NCI-H460 (cell line): ENCODE measurements around the gene PTPDC1. TPM values are rescaled to one million over a fixed set of nuclear protein-coding genes. Genes with fewer than 3 reads are reported as not detected.
"Not testable (repeated sequence)": the region's sequence is repeated elsewhere in the genome, so short reads cannot be mapped to it uniquely, and the experiment has no call there.

Experiments used
- DNase-seq: peaks from one replicate; pipeline ENCODE4 v3.0.0-alpha.2; 2016; ENCODE audit warnings: low read depth; ENCODE audit errors: extremely low read depth
- total RNA-seq: library from RNA; depleted of rRNA; stranded (reverse); fragments of >200 nt; shearing (Covaris generic); gene quantifications from 2 replicates; pipeline ENCODE4 v1.2.3, GENCODE V29; 2014

Gene PTPDC1
- total RNA-seq, 1 experiment from 2014 or later: 36.0 TPM

GRCh38 chr9:94086486-94087345 lies 2.5 kb downstream of the PTPDC1 start:
- no peak for DNase-seq

GRCh38 chr9:94094219-94095145 lies 10.2 kb downstream of the PTPDC1 start:
- not testable (repeated sequence) for DNase-seq

GRCh38 chr9:94096819-94097577 lies 12.7 kb downstream of the PTPDC1 start:
- no peak for DNase-seq

GRCh38 chr9:94097788-94098414 lies 13.6 kb downstream of the PTPDC1 start:
- no peak for DNase-seq

- no peak for DNase-seq
These were observed 16.1 kb downstream of the PTPDC1 start for GRCh38 chr9:94100152-94100879.

GRCh38 chr9:94101162-94101853 lies 17.0 kb downstream of the PTPDC1 start:
- DNase-seq: no peak

GRCh38 chr9:94108584-94108983 lies 24.3 kb downstream of the PTPDC1 start:
- no peak for DNase-seq

GRCh38 chr9:94110821-94111252 lies 26.6 kb downstream of the PTPDC1 start:
- no peak for DNase-seq

- no peak for DNase-seq
These were observed 27.2 kb downstream of the PTPDC1 start for GRCh38 chr9:94111446-94111845.

GRCh38 chr9:94112716-94113465 lies 28.6 kb downstream of the PTPDC1 start:
- DNase-seq: no peak

- not testable (repeated sequence) for DNase-seq
These were observed 35.8 kb downstream of the PTPDC1 start for GRCh38 chr9:94120088-94120487.

GRCh38 chr9:94120854-94121376 lies 36.7 kb downstream of the PTPDC1 start:
- DNase-seq: no peak

GRCh38 chr9:94126844-94127243 lies 42.6 kb downstream of the PTPDC1 start:
- no peak for DNase-seq

GRCh38 chr9:94127806-94128205 lies 43.5 kb downstream of the PTPDC1 start:
- DNase-seq: no peak

GRCh38 chr9:94128580-94128979 lies 44.3 kb downstream of the PTPDC1 start:
- no peak for DNase-seq

GRCh38 chr9:94134629-94135028 lies 50.4 kb downstream of the PTPDC1 start:
- DNase-seq: no peak

- DNase-seq: no peak
These were observed 51.0 kb downstream of the PTPDC1 start for GRCh38 chr9:94135222-94135621.
